Endodermal cell (in vitro differentiated cells): ENCODE measurements around the gene RCAN1. TPM values are rescaled to one million over a fixed set of nuclear protein-coding genes. Genes with fewer than 3 reads are reported as not detected.

Experiments used
- DNase-seq: peaks from one replicate; pipeline ENCODE4 v3.0.0-alpha.2; 2017
- H3K27ac ChIP-seq: 2 replicates; pipeline ENCODE4 v1.5.1; 2013; ENCODE audit warnings: mild to moderate bottlenecking, low read depth, low read length, moderate library complexity
- H3K27me3 ChIP-seq: 2 replicates; pipeline ENCODE4 v1.6.1; 2013; ENCODE audit warnings: mild to moderate bottlenecking, low read length, moderate library complexity; ENCODE audit not compliant: insufficient read depth, control insufficient read depth, poor library complexity, severe bottlenecking
- H3K36me3 ChIP-seq: 2 replicates; pipeline ENCODE4 v1.7.0; 2013; ENCODE audit warnings: mild to moderate bottlenecking, low read length, moderate library complexity; ENCODE audit not compliant: control insufficient read depth, insufficient read depth
- H3K4me1 ChIP-seq: one replicate; pipeline ENCODE4 v1.7.0; 2013; ENCODE audit warnings: low read length; ENCODE audit not compliant: control insufficient read depth, insufficient read depth
- H3K4me3 ChIP-seq: 2 replicates; pipeline ENCODE4 v1.5.1; 2013; ENCODE audit warnings: mild to moderate bottlenecking, low read length, moderate library complexity
- H3K9ac ChIP-seq: 2 replicates; pipeline ENCODE4 v1.6.1; 2013; ENCODE audit warnings: mild to moderate bottlenecking, low read length, moderate library complexity; ENCODE audit not compliant: poor library complexity, severe bottlenecking; ENCODE audit errors: extremely low read depth
- H3K9me3 ChIP-seq: 2 replicates; pipeline ENCODE4 v1.6.1; 2013; ENCODE audit warnings: mild to moderate bottlenecking, low read length, moderate library complexity; ENCODE audit not compliant: control insufficient read depth
- H3K27ac Mint-ChIP-seq: 2 replicates; pipeline ENCODE4 v1.8.0; 2020; ENCODE audit warnings: mixed read lengths
- H3K27me3 Mint-ChIP-seq: 2 replicates; pipeline ENCODE4 v1.8.0; 2021; ENCODE audit warnings: mild to moderate bottlenecking, mixed read lengths; ENCODE audit not compliant: insufficient read depth
- H3K36me3 Mint-ChIP-seq: 2 replicates; pipeline ENCODE4 v1.8.0; 2020; ENCODE audit warnings: low read depth, mixed read lengths
- H3K4me1 Mint-ChIP-seq: 2 replicates; pipeline ENCODE4 v1.8.0; 2020; ENCODE audit warnings: mixed read lengths
- H3K4me3 Mint-ChIP-seq: 2 replicates; pipeline ENCODE4 v1.8.0; 2020; ENCODE audit warnings: mild to moderate bottlenecking, moderate library complexity, mixed read lengths
- H3K9me3 Mint-ChIP-seq: 2 replicates; pipeline ENCODE4 v1.8.0; 2020; ENCODE audit warnings: mild to moderate bottlenecking, mixed read lengths
- CTCF ChIP-seq: fragments of 200-600 bp; sonication (generic); conservative IDR thresholded peaks from 2 replicates; pipeline ENCODE4 v1.5.0; 2021; ENCODE audit warnings: antibody characterized with exemption, mild to moderate bottlenecking
- WGBS, 2 experiments: methylation state at CpG; one replicate each; pipeline versions ENCODE4 v1.1.5 to v1.1.7; 2013; ENCODE audit warnings: missing lambda C conversion rate in 2 of 2, mixed read lengths in 1 of 2; ENCODE audit not compliant: insufficient coverage in 1 of 2, insufficient read length in 1 of 2; 5-methylcytosine and 5-hydroxymethylcytosine counted together
- total RNA-seq, 2 donors: library from RNA; stranded (reverse); fragmentation: NEBNext Ultra II Directional in 1 of 2; extraction: Animal tissue kit (Norgen Biotek cat#: 25700) in 1 of 2; gene quantifications; 2 replicates in 1 of 2; 3 replicates in 1 of 2; pipeline ENCODE4 v1.2.1, GENCODE V29; 2021

Gene RCAN1
- total RNA-seq, 2 donors from 2014 or later = 6.1 to 6.7 TPM

DNA sequence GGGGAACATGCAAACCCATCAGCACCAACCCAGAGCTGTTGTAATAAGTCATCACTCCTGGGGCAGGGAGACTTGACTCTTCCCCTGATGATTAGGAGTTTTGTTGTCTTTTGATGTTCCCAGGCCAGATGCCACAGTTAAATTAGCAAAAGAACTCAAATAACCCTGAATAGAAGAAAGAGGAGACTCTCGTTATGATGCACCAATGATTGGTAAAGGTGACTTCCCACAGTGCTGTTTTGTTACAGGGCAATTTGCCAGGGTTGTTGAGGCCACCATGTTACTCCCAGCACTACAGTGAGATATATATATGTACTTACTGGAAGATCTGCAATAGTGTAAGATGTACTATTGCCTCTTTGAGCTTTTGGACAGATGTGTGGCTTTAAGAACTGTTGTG is 24.3 kb upstream of the RCAN1 start:
- Histone ChIP-seq H3K36me3 (no peaks in the 10 kb centered on the region), H3K4me1 (no peaks in the 10 kb centered on the region), H3K9me3 (no peaks in the 10 kb centered on the region), H3K4me3 (no peak overlapping the region), H3K27me3 (no peaks in the 10 kb centered on the region), H3K9ac (no peak overlapping the region), H3K27ac (no peak overlapping the region)
- Mint-ChIP-seq H3K4me1 (no peaks in the 10 kb centered on the region), H3K27ac (no peak overlapping the region), H3K4me3 (no peak overlapping the region), H3K27me3 (peaks cover 11% of the 10 kb centered on the region), H3K36me3 (no peaks in the 10 kb centered on the region), H3K9me3 (no peaks in the 10 kb centered on the region)
- WGBS, 2 experiments = 79 to 100% methylated on average over 1 of the region's 1 CpG
- no peak for TF ChIP-seq CTCF
- DNase-seq = no peak

- H3K9me3 Mint-ChIP-seq = no peaks in the 10 kb centered on the region
These were observed 22.0 kb upstream of the RCAN1 start for GRCh38 chr21:34636961-34637360.

GRCh38 chr21:34635307-34635706 is 20.4 kb upstream of the RCAN1 start:
- DNase-seq = peak; percentile 77
- Histone ChIP-seq H3K4me1 (no peaks in the 10 kb centered on the region), H3K27ac (no peak overlapping the region), H3K36me3 (no peaks in the 10 kb centered on the region), H3K4me3 (no peak overlapping the region), H3K9me3 (no peaks in the 10 kb centered on the region), H3K9ac (no peak overlapping the region), H3K27me3 (peaks cover 11% of the 10 kb centered on the region)
- Mint-ChIP-seq H3K9me3 (no peaks in the 10 kb centered on the region), H3K4me3 (no peak overlapping the region), H3K4me1 (no peaks in the 10 kb centered on the region), H3K27me3 (peaks cover 31% of the 10 kb centered on the region), H3K27ac (no peak overlapping the region), H3K36me3 (no peaks in the 10 kb centered on the region)
- TF ChIP-seq CTCF = peak; percentile 72
- 78 to 83% methylated on average over 3 of the region's 3 CpGs for WGBS, 2 experiments

More at GRCh38 chr21:34636961-34637360, 22.0 kb upstream of the RCAN1 start:
- peaks cover 3% of the 10 kb centered on the region for H3K27me3 ChIP-seq
- no peak overlapping the region for H3K9ac ChIP-seq
- no peak overlapping the region for H3K4me3 Mint-ChIP-seq
- H3K36me3 ChIP-seq = no peaks in the 10 kb centered on the region
- no peaks in the 10 kb centered on the region for H3K9me3 ChIP-seq
- H3K4me1 Mint-ChIP-seq = no peaks in the 10 kb centered on the region
- no peak for TF ChIP-seq CTCF
- 83 to 86% methylated on average over 3 of the region's 3 CpGs for WGBS, 2 experiments
- no peaks in the 10 kb centered on the region for H3K4me1 ChIP-seq
- H3K4me3 ChIP-seq = no peak overlapping the region
- H3K27me3 Mint-ChIP-seq = peaks cover 24% of the 10 kb centered on the region
- H3K27ac ChIP-seq = no peak overlapping the region
- H3K27ac Mint-ChIP-seq = no peak overlapping the region
- DNase-seq = no peak
- H3K36me3 Mint-ChIP-seq = no peaks in the 10 kb centered on the region
